COR-L47 (cell line): ENCODE data around the gene CCDC106.

ENCODE experiments used
- DNase-seq: peaks from one replicate; lab custom pipeline; 2025; lab: John Stamatoyannopoulos, UW

CCDC106 gene

DNA sequence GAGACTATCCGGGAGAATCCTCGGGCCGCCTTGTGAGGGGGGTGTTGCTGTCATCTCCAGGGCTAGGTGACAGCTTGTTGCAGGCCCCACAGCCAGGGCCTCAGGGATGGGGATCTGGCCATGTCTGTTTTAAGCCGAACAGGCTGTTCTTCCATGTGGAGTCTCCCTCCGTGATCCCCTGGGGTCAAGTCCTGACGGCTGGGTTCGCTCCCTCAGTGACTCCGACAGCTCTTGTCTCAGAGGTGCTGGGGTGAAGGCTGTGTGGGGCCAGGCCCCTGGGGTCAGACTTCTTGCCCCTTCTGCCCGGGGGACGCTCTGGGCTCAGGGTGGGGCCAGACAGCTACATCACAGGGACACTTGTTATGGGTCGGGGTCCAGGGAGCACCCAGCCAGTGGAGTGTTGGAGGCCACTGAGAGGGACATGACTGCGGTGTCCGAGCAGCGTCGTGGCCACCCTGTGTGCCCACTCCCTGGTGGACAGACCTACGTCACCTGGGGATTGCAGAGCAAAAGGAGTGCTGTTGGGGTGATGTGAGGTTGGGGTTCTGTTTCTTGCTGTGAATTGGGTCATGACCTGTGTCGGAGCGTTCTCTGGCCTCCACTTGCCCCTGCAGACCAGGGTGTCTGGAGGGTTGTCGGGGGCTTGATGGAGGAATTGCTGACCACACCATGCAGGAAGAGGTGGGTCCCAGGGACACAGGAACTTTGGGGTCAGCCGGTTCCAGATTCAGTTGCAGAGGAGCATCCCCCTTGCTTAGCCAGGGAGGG lies 48.5 kb downstream of the CCDC106 start:
- no peak for DNase-seq

DNA sequence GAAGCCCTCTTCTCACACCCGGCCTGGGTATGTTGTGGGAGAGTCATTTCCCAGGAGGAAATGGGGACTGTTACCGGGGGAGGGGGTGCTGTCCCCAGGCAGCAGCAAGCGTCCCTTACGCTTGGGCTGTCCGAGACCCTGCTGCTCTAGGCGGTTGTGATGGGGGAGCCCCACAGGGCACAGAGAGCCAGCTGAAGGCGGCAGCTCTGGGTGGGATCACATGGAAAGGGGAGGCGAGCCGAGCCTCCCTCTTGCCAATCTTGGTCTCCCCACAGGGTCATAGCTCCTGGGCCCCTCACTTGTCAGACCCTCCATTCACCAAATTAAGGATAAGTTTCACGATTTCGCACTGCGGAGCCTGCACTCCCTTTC lies 49.0 kb downstream of the CCDC106 start:
- no peak for DNase-seq

DNA sequence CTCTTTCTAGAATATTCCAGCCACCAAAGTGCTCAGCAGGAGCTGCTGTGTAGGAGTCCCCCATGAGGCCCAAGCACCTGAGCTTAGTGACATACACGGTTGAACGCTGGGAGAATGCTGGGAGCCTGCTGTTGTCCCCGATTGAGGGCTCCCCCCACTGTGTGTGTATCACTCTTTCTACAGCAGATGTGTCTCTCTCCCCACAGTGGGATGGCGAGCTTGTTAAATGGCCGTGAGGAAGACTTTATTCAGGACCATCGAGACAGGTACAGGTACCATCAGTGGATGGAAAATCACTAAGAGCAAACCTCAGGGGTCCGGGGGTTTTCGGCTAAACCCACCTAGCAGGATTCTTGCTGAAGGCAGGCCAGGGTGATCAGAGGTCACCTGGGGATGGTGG lies 49.7 kb downstream of the CCDC106 start:
- no peak for DNase-seq

GRCh38 chr19:55698256-55698655 lies 50.2 kb downstream of the CCDC106 start:
- no peak for DNase-seq

DNA sequence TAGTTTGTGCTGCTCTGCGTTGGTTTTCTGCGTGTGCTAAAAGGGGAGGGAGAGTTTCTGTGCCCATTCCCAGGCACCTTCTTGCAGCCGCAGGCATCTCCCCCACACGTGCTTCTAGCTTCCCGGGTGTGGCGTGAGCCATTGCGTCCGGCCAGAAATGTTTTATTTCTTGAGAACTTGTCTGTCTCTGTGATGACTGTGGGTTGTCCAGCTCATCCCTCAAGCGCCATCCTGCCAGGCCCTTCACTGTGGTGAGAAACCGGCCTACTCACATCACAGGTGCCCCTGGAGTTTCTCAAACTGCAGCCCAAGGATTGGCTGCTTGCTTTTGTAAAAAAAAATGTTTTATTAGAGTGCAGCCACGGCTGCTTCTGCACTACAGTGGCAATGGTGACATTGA lies 51.2 kb downstream of the CCDC106 start:
- no peak for DNase-seq

GRCh38 chr19:55700813-55701212 lies 52.8 kb downstream of the CCDC106 start:
- DNase-seq, result no peak

- no peak for DNase-seq
Measured at GRCh38 chr19:55702131-55702627, 54.2 kb downstream of the CCDC106 start.
